Breast epithelium (tissue), 4 donors: ENCODE results near the gene DUSP28. TPM values are rescaled to one million over a fixed set of nuclear protein-coding genes. Genes with fewer than 3 reads are reported as not detected.

ENCODE experiments used
- DNase-seq, 2 donors: peaks; one replicate each; pipeline ENCODE4 v3.0.0-alpha.2; 2019; ENCODE audit warnings: low spot score in 2 of 2
- H3K27ac ChIP-seq, 2 donors: fragments of 200-600 bp; sonication (generic) in 1 of 2; one replicate each; pipeline ENCODE4 v1.5.1; 2016 to 2019; ENCODE audit warnings: mild to moderate bottlenecking in 1 of 2
- H3K27me3 ChIP-seq, 2 donors: fragments of 200-600 bp; sonication (generic) in 1 of 2; one replicate each; pipeline versions ENCODE4 v1.5.1 to v1.6.0; 2017 to 2019; ENCODE audit warnings: control low read depth in 1 of 2, mild to moderate bottlenecking in 1 of 2
- H3K36me3 ChIP-seq: fragments of 200-600 bp; one replicate; pipeline ENCODE4 v1.5.1; 2019
- H3K4me1 ChIP-seq, 2 donors: fragments of 200-600 bp; sonication (generic); one replicate each; pipeline ENCODE4 v1.5.1; 2016 to 2019; ENCODE audit warnings: control low read depth in 1 of 2
- H3K4me3 ChIP-seq, 3 donors: fragments of 200-600 bp; sonication (generic); 1 replicate in 2 of 3; 2 replicates in 1 of 3; pipeline ENCODE4 v1.5.1; 2016 to 2019; ENCODE audit warnings: mild to moderate bottlenecking in 3 of 3, moderate library complexity in 2 of 3
- H3K9me3 ChIP-seq, 2 donors: fragments of 200-600 bp; sonication (generic) in 1 of 2; one replicate each; pipeline ENCODE4 v1.5.1; 2016 to 2019; ENCODE audit warnings: control low read depth in 1 of 2
- CTCF ChIP-seq, 3 donors: fragments of 450-650 bp; IDR thresholded peaks; one replicate each; pipeline ENCODE4 v1.5.1; 2016 to 2017; ENCODE audit warnings: antibody characterized with exemption in 3 of 3, mild to moderate bottlenecking in 3 of 3, moderate library complexity in 3 of 3
- POLR2A ChIP-seq: fragments of 450-650 bp; IDR thresholded peaks from one replicate; pipeline ENCODE4 v1.6.1; 2016; ENCODE audit warnings: antibody characterized with exemption, mild to moderate bottlenecking, moderate library complexity
- POLR2AphosphoS5 ChIP-seq, 3 donors: sonication (generic); formaldehyde crosslinking; IDR thresholded peaks; one replicate each; pipeline ENCODE4 v1.6.1; 2017; ENCODE audit warnings: antibody characterized with exemption in 3 of 3
- intact Hi-C: fragments of 100-400 bp; cut with DNase I; formaldehyde crosslinking; loops from one replicate; pipeline ENCODE4 v1.15.1; 2023; ENCODE audit warnings: low total_unique reads
- total RNA-seq, 3 donors: library from RNA; depleted of rRNA; stranded (reverse); fragments of >200 nt; gene quantifications; one replicate each; pipeline ENCODE4 v1.1.0, GENCODE V29; 2016

The DUSP28 gene
- total RNA-seq, 3 donors from 2014 or later: 5.9 to 8.8 (median 6.9) TPM

DNA sequence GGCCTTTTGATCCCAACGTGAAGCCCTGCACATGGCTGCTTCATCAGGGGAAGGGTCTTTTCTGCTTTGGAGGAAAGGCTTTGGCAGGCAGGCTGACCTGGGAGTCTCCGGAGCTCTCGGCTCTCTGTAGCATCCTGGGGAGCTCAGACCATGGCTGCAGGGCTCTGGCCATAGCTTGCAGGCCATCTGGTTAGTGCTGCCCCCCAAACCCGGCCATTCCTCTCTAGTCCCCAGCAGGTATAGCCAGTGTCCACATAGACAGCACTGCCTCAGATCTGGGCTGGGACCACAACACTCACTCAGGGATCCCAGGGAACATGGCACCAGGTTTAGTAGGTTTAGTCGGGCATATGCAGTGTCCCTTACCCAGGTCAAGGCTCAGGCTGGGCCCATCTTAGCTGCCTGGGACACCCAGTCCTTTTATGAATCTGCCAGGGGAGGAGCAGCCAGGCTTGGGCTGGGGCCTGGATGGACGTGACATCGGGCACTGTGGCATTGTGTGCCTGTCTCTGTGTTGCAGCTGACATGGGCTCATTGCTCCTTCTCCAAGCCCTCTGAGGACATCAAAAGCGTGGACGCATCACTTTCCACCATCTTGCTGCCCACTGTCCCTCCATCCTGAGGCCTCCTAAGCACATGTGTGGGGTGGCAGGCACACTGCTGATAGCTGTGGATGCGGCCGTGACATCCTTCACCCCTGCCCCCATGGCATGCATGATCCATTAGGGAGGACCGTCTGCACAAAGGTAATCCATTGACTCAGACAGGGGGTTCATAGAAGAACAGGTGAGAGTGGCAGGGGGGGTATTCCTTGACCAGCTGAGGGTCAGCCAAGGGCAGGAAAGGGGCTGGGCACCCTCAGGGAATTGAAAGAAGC lies 45.9 kb downstream of the DUSP28 start:
- Histone ChIP-seq H3K4me1 (no peaks in the 10 kb centered on the region), H3K27ac (no peak overlapping the region), H3K27me3 (no peaks in the 10 kb centered on the region), H3K9me3 (no peaks in the 10 kb centered on the region), H3K36me3 (no peaks in the 10 kb centered on the region), H3K4me3 (no peak overlapping the region)
- intact Hi-C loops: loop anchor here (2.0 kb wide), 1 partner anchor 71 kb away; no protein-coding TSS in a partner anchor
- no peak for TF ChIP-seq POLR2A
- no peak for TF ChIP-seq CTCF (IDR thresholded peaks at IDR 0.05)
- no peak for TF ChIP-seq POLR2AphosphoS5 (IDR thresholded peaks at IDR 0.05)
- no peak for DNase-seq

- DNase-seq: no peak
- TF ChIP-seq POLR2AphosphoS5 (IDR thresholded peaks at IDR 0.05): no peak
- no peak for TF ChIP-seq CTCF (IDR thresholded peaks at IDR 0.05)
- no peak for TF ChIP-seq POLR2A
- Histone ChIP-seq H3K9me3 (no peaks in the 10 kb centered on the region), H3K36me3 (no peaks in the 10 kb centered on the region), H3K27ac (no peak overlapping the region), H3K4me3 (no peak overlapping the region), H3K4me1 (no peaks in the 10 kb centered on the region), H3K27me3 (no peaks in the 10 kb centered on the region)
- intact Hi-C loops: no loop called here
Measured at GRCh38 chr2:240611601-240612210, 51.5 kb downstream of the DUSP28 start.

Other genes with a start within 250 kb of the DUSP28 start
- gene GPC1, start 124.7 kb upstream of the DUSP28 start, total RNA-seq: 10 to 100 TPM; 13.8 to 56.3 (median 21.0) TPM
- 10 to 100 TPM; 13.0 to 32.8 (median 19.0) TPM for gene ANKMY1, start 2.4 kb upstream of the DUSP28 start, total RNA-seq
- gene RNPEPL1, start 8.1 kb downstream of the DUSP28 start, total RNA-seq: 10 to 100 TPM; 22.4 to 57.9 (median 42.3) TPM
- gene CAPN10, start 26.4 kb downstream of the DUSP28 start, total RNA-seq: 10 to 100 TPM; 17.0 to 26.2 (median 25.5) TPM
- 1 to 10 TPM; 1.6 to 4.7 (median 2.6) TPM for gene GPR35, start 65.1 kb downstream of the DUSP28 start, total RNA-seq
- gene AQP12B, start 122.5 kb downstream of the DUSP28 start, total RNA-seq: not detected
- gene AQP12A, start 131.5 kb downstream of the DUSP28 start, total RNA-seq: not detected